GM18873 (cell line): Measurements from ENCODE around the gene SLC39A11.

Source experiments
- ATAC-seq: cut with Tn5 transposase; IDR thresholded peaks from one replicate; pipeline ENCODE4 v1.9.1; 2021; ENCODE audit warnings: mild to moderate bottlenecking, moderate library complexity, moderate number of reproducible peaks; ENCODE audit not compliant: unreplicated experiment, low FRiP score

Gene SLC39A11

DNA sequence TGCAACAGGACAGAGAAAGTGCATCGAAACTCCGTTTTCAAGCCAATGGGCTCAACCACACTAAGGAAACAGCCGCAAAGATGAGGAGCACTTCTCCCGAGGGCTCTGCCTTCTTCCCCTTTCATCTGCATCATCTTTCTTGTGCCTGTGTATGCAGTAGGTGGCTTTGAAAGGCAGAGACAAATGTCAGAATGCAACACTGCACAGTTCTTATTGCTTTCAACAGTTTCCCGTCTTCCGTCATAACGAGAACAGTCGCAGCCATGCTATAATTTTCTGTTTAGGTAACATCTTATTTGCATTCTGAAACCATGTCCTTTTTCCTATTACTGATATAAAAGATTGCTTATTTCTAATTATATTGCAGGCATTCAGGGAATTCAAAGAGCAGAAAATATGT is 205.2 kb downstream of the SLC39A11 start:
- ATAC-seq = no peak

DNA sequence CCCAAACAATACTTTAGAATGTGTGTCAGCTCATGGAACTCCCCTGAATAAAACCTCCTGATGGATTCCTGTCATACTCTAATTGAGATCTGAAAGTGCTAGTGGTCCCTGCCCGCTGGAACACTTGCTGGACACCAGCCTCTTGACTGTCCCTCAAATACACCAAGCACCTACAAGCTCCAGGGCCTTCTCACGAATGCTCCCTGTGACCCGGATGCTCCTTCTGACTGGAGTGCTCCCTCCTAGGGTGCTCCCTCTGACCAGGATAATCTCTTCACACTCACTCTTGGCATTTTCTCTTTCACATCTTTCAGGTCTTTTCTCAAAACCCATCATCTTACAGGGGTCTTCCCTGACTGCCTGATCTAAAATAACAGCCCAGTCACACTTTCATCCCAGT is 205.9 kb downstream of the SLC39A11 start:
- ATAC-seq = no peak

DNA sequence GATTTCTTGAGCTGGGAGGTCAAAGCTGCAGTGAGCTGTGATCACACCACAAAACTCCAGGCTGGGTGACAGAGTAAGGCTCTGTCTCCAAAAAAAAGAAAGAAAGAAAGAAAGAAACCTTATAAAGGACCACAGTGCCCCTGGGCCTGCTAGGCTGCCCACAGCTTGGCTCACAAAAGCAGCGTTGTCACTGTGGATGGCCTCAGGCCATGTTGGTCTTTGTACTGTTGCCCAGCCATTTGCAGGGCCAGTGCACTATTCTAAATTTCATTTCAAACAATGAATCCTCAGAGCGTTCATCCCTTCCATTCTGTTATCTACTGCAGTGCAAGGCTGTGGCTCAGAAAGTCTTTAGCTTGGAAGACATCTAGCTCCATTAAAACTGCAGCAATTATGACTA is 208.4 kb downstream of the SLC39A11 start:
- no peak for ATAC-seq

DNA sequence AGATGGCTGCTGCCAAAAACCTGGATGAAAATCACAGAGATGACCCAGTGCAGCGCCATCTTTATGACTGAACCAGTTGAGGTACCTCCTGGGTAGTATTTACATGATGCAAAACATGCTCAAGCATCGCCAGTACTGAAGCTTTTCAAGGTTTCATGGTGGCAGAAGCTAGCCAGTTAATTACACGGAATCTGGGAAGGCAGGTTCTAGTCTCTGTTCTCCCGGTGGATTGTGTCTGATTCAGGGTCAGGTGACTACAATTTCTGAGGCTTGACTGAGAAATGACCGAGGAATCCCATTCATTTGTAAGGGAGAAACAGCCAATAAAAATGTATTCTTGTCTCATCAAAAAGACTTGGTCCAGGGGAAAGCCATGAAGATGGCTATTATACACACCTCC is 209.1 kb downstream of the SLC39A11 start:
- no peak for ATAC-seq

DNA sequence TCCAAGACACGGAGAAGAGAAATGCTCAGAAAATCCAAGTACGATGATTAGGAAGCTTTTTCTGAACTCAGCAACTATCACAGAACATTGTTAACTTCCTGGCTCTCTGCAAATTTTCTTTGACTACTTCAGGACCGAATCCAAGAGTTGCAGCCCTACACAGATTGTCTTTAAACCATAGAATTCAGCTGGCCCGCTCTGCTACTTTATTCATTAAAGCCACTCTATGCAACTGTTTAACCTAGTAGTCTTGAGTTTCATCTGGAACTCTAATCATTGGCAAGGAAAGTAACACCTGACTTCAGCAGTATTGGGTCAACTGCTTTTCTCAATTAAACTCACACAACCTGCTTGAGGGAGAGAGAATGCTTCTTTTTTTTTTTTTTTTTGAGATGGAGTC is 210.1 kb downstream of the SLC39A11 start:
- ATAC-seq = no peak

DNA sequence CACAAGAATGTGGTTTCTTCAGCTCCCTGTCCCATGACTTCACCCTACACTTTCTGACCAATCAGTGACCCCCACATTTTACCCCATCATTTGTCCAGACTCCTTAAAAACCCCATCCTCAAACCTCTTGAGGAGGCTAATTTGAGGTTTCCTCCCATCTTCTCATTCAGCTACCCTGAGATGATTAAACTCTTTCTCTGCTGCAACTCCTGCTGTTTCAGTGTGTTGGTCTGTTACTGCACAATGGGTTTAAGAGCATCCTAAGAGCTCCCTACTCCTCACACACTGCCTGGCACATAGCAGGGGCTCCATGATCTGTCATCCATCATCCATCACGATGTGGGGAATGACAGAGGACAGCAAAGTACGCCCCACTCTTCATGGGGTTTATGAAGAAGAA is 212.6 kb downstream of the SLC39A11 start:
- ATAC-seq = no peak

DNA sequence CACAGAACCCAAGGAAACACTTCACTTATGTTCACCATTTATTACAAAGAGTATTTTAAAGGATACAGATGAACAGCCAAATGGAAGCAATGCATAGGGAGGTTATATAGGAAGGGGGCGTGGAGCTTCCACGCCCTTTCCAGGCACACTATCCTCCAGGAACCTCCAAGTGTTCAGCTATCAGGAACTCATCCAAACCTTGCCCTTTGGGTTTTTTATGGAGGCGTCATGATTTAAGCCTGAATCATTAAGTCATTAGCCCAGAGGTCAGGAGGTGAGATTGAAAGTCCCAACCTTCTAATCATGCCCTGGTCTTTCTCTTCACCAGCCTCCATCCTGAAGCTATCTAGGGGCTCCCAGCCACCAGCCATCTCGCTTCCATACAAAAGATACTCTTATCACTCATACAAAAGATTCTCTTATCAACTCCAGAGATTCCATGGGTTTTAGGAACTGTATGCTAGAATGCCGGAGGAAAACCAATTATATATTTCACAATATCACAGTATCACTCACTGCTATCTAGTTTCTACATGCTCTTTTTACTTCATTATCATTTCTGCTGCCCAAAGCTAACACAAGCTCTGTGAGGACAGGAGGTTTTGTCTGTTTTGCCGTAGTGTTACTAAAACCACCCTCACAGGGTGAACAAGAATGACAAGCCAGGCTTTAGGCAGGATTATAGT is 213.4 kb downstream of the SLC39A11 start:
- no peak for ATAC-seq

DNA sequence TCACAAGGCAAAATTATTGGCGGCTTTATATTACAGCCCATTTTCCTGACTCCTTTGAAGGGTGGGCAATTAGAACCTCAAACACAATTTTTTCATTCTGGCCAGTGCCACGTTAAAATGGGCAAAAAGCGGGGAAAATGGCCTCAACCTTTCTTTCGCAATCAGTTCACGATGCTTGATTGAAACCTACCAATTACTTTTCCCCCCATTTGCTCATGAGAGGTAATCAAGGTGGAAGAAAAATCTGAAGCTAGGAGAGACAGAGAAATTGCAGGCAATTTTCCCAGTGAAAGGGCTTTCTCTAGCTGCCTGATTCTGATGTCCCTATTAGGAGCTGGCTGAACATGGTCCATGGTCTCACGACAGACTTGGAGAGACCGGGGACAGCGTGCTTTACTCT is 215.1 kb downstream of the SLC39A11 start:
- ATAC-seq = no peak

DNA sequence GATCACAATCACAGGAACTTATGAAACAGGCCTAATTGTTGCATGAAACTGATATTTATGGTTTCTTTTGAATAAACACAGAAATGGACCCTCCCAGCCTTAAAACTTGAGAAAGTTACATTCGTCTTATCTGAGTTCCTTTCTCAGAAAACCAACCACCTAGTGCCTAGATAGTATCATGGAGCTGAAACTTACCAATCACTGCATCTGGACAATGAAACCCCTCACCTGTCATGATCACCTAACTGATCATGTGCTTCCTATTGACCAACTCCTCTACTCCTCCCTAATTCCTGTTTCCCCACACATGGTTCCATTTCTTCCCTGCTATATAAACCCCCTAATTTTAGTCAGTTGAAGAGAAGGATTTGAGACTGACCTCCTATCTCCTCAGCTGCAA is 216.1 kb downstream of the SLC39A11 start:
- no peak for ATAC-seq

DNA sequence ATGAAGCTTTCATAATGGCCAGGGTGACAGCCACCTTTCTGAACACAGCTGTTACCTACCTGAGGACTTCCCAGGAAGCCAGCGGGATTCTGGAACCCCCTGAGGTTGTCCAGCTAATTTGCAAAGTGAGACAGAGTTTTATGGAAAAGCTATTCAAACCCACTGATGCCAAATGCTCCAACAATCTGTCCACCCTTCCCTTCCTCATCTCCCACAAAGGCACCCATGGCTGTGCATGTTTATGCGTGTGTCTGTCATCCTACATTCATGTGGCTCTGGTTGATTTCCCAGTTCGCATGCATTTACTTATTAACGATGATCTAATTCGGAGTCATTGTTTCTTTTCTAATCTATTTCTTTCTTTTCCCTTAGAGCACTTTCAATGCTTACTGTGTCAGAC is 217.1 kb downstream of the SLC39A11 start:
- no peak for ATAC-seq

DNA sequence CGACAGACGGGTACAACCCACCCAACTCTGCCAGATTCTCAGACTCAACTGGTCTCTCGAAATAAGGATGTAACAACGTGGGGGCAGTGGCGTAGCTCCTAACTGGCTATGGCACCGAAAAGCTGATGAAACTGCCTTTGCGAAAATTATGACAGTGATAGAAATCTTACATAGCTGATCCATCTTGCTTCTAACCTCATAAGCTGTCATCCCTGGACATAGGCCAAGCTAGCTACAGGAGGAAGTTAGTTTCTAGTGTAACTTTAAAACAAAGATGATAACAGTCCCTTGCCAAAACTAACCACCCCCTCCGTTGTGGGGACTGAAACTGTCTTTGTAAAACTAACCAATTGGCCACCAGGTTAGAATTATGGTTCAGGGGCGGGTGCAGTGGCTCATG is 220.1 kb downstream of the SLC39A11 start:
- ATAC-seq = no peak

DNA sequence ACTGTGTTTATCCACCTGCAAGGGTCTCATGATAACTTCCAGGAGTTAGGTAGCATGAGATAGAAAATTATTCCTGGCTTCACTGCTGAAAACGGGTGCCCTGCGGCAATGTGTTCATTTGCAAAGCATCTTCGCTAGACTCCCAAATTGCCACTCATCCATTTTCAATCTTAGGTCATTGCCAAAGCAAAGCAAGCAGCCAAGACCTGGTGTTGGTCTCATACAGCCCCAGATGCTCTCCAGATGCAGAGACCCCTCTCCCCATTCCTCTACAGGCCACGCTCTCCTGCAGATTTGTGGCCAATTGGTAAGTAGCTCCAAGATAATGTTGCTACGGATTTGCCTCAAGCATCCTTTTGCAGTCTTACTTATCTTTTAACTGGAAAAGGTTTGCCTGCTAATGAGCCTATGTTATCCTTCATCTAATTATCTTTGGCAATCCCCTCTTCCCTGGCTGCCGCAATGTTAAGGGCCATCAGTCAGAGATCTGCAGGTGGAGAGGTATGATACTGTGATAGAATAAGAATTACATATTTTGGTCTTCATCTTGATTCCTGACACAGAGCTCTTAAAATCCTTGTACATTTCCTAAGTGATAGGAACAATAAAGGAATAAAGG is 222.0 kb downstream of the SLC39A11 start:
- no peak for ATAC-seq

DNA sequence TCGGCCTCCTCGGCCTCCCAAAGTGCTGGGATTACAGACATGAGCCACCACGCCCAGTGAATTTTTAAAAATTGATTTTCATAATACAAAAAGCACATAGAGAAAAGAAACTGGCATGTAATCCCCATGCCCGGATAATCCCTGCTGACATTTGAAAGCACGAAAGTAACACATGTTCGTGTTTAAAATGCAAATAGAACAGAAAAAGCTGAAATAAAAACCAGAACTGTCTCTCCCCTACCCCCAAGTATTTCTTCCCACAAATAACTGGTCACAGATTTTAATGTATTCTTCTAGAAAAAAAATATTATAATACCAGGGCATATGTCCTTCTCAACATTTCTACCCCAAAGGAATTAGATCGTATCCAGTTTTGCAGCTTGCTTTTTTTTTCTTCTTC is 222.9 kb downstream of the SLC39A11 start:
- no peak for ATAC-seq

DNA sequence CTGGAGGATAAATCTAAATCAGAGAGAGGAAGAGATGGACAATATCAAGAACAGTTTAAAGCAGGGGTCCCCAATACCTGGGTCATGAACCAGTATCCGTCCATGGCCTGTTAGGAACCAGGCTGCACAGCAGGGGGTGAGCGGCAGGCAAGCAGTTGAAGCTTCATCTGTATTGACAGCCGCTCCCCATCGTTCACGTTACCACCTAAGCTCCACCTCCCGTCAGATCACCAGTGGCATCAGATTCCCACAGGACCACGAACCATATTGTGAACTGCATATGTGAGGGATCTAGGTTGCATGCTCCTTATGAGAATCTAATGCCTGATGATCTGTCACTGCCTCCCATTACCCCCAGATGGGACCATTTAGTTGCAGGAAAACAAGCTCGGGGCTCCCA is 226.5 kb downstream of the SLC39A11 start:
- no peak for ATAC-seq

DNA sequence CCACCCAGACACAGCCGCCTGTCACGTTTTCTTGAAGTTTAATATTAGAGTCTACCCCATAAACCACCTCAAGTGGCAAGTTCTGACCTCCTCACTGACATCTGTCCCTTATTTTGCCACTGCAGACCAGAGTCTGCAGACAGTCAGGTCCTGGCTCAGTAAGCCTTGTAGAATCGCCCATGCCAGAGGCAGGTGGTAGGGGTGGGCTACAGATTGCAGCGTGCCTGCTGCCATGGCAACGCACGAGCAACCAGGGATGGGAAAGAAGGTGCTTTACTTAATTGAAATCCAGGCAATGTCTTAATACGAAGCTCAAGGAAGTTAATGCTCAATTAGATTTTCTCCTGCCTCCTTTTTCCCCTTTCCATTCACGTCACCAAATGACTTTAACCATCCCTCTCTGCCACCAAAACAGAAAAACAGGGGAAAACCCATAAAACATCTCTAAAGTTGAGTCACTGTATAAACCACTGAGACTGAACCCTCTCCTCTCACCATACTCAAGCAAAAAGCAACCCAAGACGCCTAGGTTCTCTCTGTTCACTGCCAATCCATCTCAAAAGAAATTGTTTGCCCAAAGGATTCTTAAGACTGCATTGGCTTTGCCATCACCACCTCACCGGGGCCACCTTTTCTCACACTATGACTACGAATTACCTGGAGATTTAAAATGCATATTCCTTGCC is 228.8 kb downstream of the SLC39A11 start:
- ATAC-seq = peak; percentile 77

DNA sequence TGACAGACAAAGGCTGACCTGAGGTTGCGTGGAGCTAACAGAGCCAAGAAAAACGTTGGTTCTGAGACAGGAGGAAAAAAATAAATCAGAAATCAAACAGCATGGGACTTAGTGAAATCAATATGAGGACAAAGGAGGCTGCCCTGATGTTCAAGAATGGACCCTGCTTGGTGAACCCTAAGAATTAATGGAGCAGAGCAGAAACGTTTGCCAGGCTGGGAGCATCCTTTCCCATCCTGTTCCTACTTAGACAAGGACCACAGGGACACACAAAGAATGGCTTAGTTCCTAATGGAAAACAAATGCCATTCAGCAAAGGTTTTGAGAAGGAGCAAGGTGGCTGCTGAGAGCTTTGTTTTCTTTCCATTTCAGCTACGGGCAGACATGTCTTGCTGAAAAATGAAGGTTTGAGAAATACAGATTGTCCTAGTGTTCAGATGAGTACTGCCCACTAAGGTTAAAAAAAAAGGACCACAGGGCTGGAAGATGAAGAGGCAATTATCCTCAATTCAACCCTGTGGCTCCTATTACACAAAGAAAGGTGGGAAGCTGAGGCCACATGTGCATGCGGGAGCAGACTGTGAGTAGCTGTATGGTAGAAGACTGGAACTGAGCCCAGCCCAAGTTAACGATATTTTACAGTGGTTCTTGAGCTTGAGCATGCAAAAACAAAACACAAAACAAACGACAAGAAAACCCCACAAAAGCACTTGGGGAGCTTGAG is 230.1 kb downstream of the SLC39A11 start:
- no peak for ATAC-seq

DNA sequence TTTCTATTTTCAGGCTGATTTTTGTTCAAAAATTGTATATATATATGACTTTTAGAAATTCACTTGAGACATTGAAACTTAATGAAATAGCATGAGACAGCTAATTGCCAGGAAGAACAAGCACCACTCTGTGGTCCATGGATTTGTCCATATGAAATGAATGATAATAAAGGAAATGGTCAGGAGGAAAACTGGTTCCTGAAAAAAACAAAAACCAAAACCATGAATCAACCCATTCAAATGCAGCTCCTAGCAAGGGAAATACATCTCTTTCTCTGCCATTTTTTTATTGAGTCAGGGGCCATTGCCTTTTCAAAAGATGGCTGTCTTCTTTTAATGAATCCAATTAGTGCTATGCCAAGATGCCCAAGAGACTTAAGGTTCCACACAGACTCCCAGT is 230.7 kb downstream of the SLC39A11 start:
- ATAC-seq = no peak

DNA sequence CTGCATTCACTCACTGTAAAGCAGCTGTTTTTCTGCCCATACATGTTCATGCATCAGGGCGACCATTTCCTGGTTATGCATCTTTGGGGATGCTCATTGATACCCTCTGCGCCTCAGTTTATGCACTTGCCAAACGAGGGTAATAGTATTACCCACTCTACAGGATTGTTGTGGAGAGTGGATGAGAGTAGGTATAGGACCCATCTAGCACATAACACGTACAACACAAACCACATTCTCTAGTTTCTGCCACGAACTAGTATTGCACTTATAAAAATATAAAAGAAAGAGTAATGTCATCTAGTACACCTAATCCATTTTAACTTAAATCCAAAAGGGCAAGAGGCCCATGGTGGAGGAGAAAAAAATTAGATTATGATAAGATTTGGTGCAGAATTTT is 231.7 kb downstream of the SLC39A11 start:
- no peak for ATAC-seq

DNA sequence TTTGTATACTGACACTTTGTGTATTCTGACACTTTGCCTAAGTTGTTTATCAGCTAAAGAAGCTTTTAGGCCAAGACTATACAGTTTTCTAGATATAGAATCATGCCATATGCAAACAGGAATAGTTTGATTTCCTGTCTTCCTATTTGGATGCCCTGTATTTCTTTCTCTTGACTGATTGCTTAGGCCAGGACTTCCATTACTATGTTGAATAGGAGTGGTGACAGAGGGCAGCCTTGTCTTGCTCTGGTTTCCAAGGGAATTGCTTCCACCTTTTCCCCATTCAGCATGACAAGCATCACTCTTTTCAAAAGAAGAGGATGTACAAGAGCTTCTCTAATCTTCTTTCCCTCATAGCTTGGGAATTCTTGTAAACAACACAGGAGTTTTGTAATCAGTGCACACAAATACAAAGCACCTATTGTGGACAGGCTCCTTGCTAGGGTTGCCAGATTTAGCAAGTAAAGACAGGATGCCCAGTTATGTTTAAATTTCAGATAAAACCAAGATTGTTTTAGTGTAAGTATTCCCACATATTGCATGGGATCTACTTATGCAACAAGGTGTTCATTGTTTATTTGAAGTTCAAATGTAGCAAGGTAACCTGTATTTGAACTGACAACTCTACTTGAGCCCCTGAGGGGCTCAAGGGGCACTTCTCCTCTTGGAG is 233.5 kb downstream of the SLC39A11 start:
- no peak for ATAC-seq

DNA sequence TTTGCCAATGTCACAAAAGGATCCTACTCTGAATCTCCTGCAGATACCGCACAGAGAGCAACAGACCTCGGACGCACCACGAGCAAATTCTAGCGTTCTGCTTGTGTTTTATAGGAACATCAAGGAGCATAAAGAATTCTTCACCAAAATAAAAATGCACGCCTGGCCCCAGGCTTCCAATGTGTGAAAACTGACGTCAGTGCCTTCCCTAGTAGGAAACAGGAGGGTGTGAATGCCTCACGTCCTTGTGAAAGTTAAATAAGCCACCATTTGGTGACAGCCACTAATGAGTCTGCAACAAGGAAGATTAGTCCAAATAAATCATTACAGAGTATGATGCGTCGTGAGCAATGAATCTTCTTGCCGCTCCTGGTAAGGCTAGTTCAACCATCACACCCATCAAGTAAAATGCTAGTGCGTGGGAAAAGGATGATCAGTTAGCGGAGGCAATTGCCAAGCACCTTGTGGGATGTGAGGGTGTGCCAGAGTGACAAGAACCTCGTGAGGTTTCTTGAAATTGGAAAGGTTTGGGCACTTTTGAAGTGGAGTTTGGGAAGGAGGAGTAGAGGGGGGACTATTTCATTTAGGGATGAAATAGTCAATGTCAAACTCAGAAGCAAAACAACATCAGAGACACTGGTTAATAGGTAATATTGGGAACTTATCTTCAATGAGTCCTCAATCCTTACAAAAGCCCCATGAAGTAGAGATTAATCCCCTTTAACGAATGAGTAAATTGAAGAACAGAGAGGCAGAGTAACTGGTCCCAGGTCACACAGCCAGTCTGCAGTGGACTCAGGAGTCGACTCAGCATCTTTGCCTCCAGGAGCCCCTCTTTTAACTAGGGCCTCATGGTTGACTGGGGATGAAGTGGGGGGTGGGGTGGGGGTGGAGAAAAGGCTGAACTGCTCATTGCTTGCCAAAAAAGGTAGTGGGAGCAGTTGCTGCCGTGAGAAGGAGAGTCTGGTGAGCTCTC is 238.8 kb downstream of the SLC39A11 start:
- no peak for ATAC-seq
